Liver (tissue), 9 donors: ENCODE data around the gene UTP25. TPM values are rescaled to one million over a fixed set of nuclear protein-coding genes. Genes with fewer than 3 reads are reported as not detected.

Experiments
- DNase-seq: peaks from one replicate; pipeline ENCODE4 v3.0.0-alpha.2; 2017; ENCODE audit warnings: low spot score
- H3K27ac ChIP-seq, 2 donors: one replicate each; pipeline ENCODE4 v1.7.0; 2013; ENCODE audit warnings: inconsistent platforms in 2 of 2, low read length in 2 of 2, control low read depth in 1 of 2, low read depth in 1 of 2, mild to moderate bottlenecking in 1 of 2
- H3K27me3 ChIP-seq, 4 donors: one replicate each; pipeline versions ENCODE4 v1.6.1 to v1.7.0; 2013; ENCODE audit warnings: low read length in 3 of 4, inconsistent platforms in 1 of 4, mild to moderate bottlenecking in 1 of 4, moderate library complexity in 1 of 4; ENCODE audit not compliant: control insufficient read depth in 4 of 4, insufficient read depth in 4 of 4
- H3K36me3 ChIP-seq, 4 donors: one replicate each; pipeline versions ENCODE4 v1.6.1 to v1.7.0; 2013; ENCODE audit warnings: low read length in 3 of 4, mild to moderate bottlenecking in 3 of 4, low read depth in 1 of 4, moderate library complexity in 1 of 4; ENCODE audit not compliant: control insufficient read depth in 4 of 4, insufficient read depth in 3 of 4
- H3K4me1 ChIP-seq, 4 donors: one replicate each; pipeline versions ENCODE4 v1.6.1 to v1.7.0; 2013; ENCODE audit warnings: low read length in 3 of 4, mild to moderate bottlenecking in 3 of 4, moderate library complexity in 1 of 4; ENCODE audit not compliant: control insufficient read depth in 4 of 4, insufficient read depth in 4 of 4
- H3K4me3 ChIP-seq, 3 donors: one replicate each; pipeline versions ENCODE4 v1.6.1 to v1.7.0; 2013; ENCODE audit warnings: low read length in 3 of 3, control low read depth in 1 of 3, low read depth in 1 of 3, mild to moderate bottlenecking in 1 of 3
- H3K9ac ChIP-seq, 2 donors: one replicate each; pipeline ENCODE4 v1.7.0; 2013; ENCODE audit warnings: low read length in 2 of 2, mild to moderate bottlenecking in 2 of 2, moderate library complexity in 2 of 2, control low read depth in 1 of 2, low read depth in 1 of 2
- H3K9me3 ChIP-seq, 4 donors: one replicate each; pipeline versions ENCODE4 v1.6.1 to v1.7.0; 2013; ENCODE audit warnings: low read length in 3 of 4; ENCODE audit not compliant: control insufficient read depth in 4 of 4
- ATF3 ChIP-seq: IDR thresholded peaks from 2 replicates; pipeline ENCODE4 v1.6.1; 2016; ENCODE audit warnings: antibody characterized with exemption
- EGR1 ChIP-seq, 2 donors: IDR thresholded peaks; 2 replicates each; pipeline ENCODE4 v1.6.1; 2016 to 2018; ENCODE audit warnings: antibody characterized with exemption in 2 of 2, low read depth in 2 of 2
- FOXA1 ChIP-seq: IDR thresholded peaks from 2 replicates; pipeline ENCODE4 v1.6.1; 2016; ENCODE audit warnings: antibody characterized with exemption
- FOXA2 ChIP-seq: IDR thresholded peaks from 2 replicates; pipeline ENCODE4 v1.6.1; 2016; ENCODE audit warnings: antibody characterized with exemption
- GABPA ChIP-seq, 2 donors: IDR thresholded peaks in 1 of 2; conservative IDR thresholded peaks in 1 of 2; 2 replicates each; pipeline ENCODE4 v1.6.1; 2016; ENCODE audit warnings: antibody characterized with exemption in 2 of 2, mild to moderate bottlenecking in 1 of 2, moderate library complexity in 1 of 2
- HNF4A ChIP-seq, 2 donors: conservative IDR thresholded peaks; 2 replicates each; pipeline ENCODE4 v1.6.1; 2016; ENCODE audit warnings: antibody characterized with exemption in 2 of 2, mild to moderate bottlenecking in 2 of 2
- HNF4G ChIP-seq: IDR thresholded peaks from 2 replicates; pipeline ENCODE4 v1.6.1; 2016; ENCODE audit warnings: antibody characterized with exemption
- JUND ChIP-seq, 2 donors: IDR thresholded peaks; 2 replicates each; pipeline ENCODE4 v1.6.1; 2016; ENCODE audit warnings: antibody characterized with exemption in 2 of 2
- NR2F2 ChIP-seq: IDR thresholded peaks from 2 replicates; pipeline ENCODE4 v1.6.1; 2016; ENCODE audit warnings: antibody characterized with exemption
- RAD21 ChIP-seq, 2 donors: IDR thresholded peaks; 2 replicates each; pipeline ENCODE4 v1.6.1; 2016; ENCODE audit warnings: antibody characterized with exemption in 2 of 2, mild to moderate bottlenecking in 2 of 2
- RXRA ChIP-seq, 2 donors: IDR thresholded peaks; 2 replicates each; pipeline ENCODE4 v1.6.1; 2017 to 2018; ENCODE audit warnings: antibody characterized with exemption in 2 of 2, mild to moderate bottlenecking in 1 of 2
- SP1 ChIP-seq: IDR thresholded peaks from 2 replicates; pipeline ENCODE4 v1.6.1; 2018; ENCODE audit warnings: antibody characterized with exemption, mild to moderate bottlenecking
- TAF1 ChIP-seq: conservative IDR thresholded peaks from 2 replicates; pipeline ENCODE4 v1.6.1; 2016; ENCODE audit warnings: antibody characterized with exemption, mild to moderate bottlenecking
- YY1 ChIP-seq: IDR thresholded peaks from 2 replicates; pipeline ENCODE4 v1.6.1; 2016; ENCODE audit warnings: antibody characterized with exemption, mild to moderate bottlenecking
- WGBS: extraction: QIAGEN DNeasy Blood & Tissue Kit; methylation state at CpG from one replicate; pipeline ENCODE4 v1.1.7; 2013; 5-methylcytosine and 5-hydroxymethylcytosine counted together
- polyA plus RNA-seq, 2 donors: library from polyadenylated mRNA; stranded (reverse) in 1 of 2; unstranded in 1 of 2; fragments of 200-250 nt in 1 of 2; fragments of >200 nt in 1 of 2; fragmentation: Nextera tagmentation in 1 of 2; extraction: Ambion mirVana in 1 of 2; gene quantifications; one replicate each; pipeline versions ENCODE4 v1.2.1 to v1.2.3, GENCODE V29; 2013 to 2015
- total RNA-seq, 2 donors: library from RNA; depleted of rRNA; stranded (reverse); fragments of >200 nt; gene quantifications; one replicate each; pipeline ENCODE4 v1.2.3, GENCODE V29; 2014
- TF ChIP-seq, protein P1 (sequence below): IDR thresholded peaks from 2 replicates; pipeline ENCODE4 v1.6.1; 2016; ENCODE audit warnings: antibody characterized with exemption
- TF ChIP-seq, protein P2 (sequence below): IDR thresholded peaks from 2 replicates; pipeline ENCODE4 v1.6.1; 2016; ENCODE audit warnings: antibody characterized with exemption, mild to moderate bottlenecking
- TF ChIP-seq, protein P3 (sequence below): IDR thresholded peaks from 2 replicates; pipeline ENCODE4 v1.6.1; 2016; ENCODE audit warnings: antibody characterized with exemption
- donor health status: healthy.
- donor health status: healthy.
- donor health status: healthy.
- donor health status: healthy.
- donor health status: healthy.

The UTP25 gene
- total and polyA plus RNA-seq, 4 donors: 2.4 to 7.7 (median 3.0) TPM

DNA sequence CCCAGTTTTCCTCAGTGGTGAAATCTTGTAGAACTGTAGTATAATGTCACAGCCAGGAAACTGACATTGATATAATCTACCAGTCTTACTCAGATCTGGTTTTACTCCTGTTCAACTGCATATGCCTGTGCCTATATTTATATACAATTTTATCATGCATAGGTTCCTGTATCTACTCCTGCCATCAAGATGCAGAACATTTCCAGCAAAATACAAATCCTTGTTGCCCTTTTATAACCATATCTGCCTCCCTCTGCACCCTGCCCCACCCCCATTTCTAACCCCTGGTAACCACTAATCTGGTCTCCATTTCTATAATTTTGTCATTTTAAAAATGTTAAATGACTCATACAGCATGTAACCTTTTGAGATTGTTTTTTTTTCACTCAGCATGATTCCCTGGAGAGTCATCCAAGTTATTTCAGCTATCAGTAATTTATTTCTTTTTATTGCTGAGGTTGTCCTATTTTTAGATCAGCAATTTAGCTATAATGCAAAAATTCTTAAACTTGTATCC, 8.1 kb downstream of the UTP25 start:
- Histone ChIP-seq H3K9ac (no peak overlapping the region), H3K4me1 (peaks cover 6 to 21% (median 13%) of the 10 kb centered on the region in 4 donors), H3K4me3 (no peak overlapping the region), H3K9me3 (no peaks in the 10 kb centered on the region), H3K27ac (no peak overlapping the region), H3K36me3 (peaks cover 6 to 68% (median 54%) of the 10 kb centered on the region in 4 donors), H3K27me3 (no peaks in the 10 kb centered on the region)
- DNase-seq: no peak
- TF ChIP-seq FOXA1 (no peak), RAD21 (IDR thresholded peaks at IDR 0.05) (no peak), FOXA2 (no peak), NR2F2 (no peak), TAF1 (no peak), SP1 (no peak), EGR1 (IDR thresholded peaks at IDR 0.05; ENCODE audit: low read depth in 2 of 2) (no peak), YY1 (no peak), ATF3 (no peak), RXRA (IDR thresholded peaks at IDR 0.05) (no peak), GABPA (IDR thresholded peaks at IDR 0.05 in 1 of 2, conservative IDR thresholded peaks at IDR 0.05 in 1 of 2) (no peak), HNF4A (conservative IDR thresholded peaks at IDR 0.05) (no peak), HNF4G (no peak)
- TF ChIP-seq, protein P1, sequence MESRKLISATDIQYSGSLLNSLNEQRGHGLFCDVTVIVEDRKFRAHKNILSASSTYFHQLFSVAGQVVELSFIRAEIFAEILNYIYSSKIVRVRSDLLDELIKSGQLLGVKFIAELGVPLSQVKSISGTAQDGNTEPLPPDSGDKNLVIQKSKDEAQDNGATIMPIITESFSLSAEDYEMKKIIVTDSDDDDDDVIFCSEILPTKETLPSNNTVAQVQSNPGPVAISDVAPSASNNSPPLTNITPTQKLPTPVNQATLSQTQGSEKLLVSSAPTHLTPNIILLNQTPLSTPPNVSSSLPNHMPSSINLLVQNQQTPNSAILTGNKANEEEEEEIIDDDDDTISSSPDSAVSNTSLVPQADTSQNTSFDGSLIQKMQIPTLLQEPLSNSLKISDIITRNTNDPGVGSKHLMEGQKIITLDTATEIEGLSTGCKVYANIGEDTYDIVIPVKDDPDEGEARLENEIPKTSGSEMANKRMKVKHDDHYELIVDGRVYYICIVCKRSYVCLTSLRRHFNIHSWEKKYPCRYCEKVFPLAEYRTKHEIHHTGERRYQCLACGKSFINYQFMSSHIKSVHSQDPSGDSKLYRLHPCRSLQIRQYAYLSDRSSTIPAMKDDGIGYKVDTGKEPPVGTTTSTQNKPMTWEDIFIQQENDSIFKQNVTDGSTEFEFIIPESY: no peak
- TF ChIP-seq, protein P2, sequence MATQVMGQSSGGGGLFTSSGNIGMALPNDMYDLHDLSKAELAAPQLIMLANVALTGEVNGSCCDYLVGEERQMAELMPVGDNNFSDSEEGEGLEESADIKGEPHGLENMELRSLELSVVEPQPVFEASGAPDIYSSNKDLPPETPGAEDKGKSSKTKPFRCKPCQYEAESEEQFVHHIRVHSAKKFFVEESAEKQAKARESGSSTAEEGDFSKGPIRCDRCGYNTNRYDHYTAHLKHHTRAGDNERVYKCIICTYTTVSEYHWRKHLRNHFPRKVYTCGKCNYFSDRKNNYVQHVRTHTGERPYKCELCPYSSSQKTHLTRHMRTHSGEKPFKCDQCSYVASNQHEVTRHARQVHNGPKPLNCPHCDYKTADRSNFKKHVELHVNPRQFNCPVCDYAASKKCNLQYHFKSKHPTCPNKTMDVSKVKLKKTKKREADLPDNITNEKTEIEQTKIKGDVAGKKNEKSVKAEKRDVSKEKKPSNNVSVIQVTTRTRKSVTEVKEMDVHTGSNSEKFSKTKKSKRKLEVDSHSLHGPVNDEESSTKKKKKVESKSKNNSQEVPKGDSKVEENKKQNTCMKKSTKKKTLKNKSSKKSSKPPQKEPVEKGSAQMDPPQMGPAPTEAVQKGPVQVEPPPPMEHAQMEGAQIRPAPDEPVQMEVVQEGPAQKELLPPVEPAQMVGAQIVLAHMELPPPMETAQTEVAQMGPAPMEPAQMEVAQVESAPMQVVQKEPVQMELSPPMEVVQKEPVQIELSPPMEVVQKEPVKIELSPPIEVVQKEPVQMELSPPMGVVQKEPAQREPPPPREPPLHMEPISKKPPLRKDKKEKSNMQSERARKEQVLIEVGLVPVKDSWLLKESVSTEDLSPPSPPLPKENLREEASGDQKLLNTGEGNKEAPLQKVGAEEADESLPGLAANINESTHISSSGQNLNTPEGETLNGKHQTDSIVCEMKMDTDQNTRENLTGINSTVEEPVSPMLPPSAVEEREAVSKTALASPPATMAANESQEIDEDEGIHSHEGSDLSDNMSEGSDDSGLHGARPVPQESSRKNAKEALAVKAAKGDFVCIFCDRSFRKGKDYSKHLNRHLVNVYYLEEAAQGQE: no peak
- TF ChIP-seq, protein P3, sequence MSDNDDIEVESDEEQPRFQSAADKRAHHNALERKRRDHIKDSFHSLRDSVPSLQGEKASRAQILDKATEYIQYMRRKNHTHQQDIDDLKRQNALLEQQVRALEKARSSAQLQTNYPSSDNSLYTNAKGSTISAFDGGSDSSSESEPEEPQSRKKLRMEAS: no peak

DNA sequence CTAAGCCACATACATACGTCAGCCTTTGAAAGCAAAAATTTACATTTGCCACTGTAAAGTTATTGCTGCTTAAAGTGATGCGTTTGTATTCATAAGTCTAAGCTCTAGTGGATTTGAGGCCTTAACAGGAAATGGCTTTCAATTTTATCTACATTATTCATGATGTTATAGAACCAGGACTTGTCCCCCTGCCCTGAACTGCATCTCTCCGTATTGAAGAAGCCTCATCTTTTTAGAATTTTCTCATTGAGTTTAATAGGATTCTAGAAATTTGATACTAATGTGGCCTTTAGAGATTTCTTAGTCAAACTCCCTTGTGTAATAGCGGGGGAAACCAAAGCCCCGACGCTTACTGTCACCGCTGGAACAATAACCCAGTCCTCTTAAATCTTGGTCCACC, 9.9 kb downstream of the UTP25 start:
- Histone ChIP-seq H3K27me3 (no peaks in the 10 kb centered on the region), H3K36me3 (peaks cover 9 to 69% (median 58%) of the 10 kb centered on the region in 4 donors), H3K9me3 (no peaks in the 10 kb centered on the region), H3K4me1 (peaks cover 6 to 21% (median 13%) of the 10 kb centered on the region in 4 donors), H3K27ac (peak overlapping the region; percentile 32 to 87), H3K9ac (no peak overlapping the region), H3K4me3 (no peak overlapping the region)
- WGBS: 95% methylated on average over 7 of the region's 7 CpGs
- DNase-seq: no peak
- no peak for TF ChIP-seq FOXA1
- no peak for TF ChIP-seq JUND (IDR thresholded peaks at IDR 0.05)
- TF ChIP-seq SP1: no peak
- TF ChIP-seq, protein P1: no peak
